GM18511 (cell line): ENCODE results near the gene MMP23B.
"Not testable (repeated sequence)": the region's sequence is repeated elsewhere in the genome, so short reads cannot be mapped to it uniquely, and the experiment has no call there.

Experiments used
- ATAC-seq: cut with Tn5 transposase; IDR thresholded peaks from one replicate; pipeline ENCODE4 v1.9.1; 2021; ENCODE audit warnings: mild to moderate bottlenecking, moderate library complexity; ENCODE audit not compliant: unreplicated experiment

Gene MMP23B

DNA sequence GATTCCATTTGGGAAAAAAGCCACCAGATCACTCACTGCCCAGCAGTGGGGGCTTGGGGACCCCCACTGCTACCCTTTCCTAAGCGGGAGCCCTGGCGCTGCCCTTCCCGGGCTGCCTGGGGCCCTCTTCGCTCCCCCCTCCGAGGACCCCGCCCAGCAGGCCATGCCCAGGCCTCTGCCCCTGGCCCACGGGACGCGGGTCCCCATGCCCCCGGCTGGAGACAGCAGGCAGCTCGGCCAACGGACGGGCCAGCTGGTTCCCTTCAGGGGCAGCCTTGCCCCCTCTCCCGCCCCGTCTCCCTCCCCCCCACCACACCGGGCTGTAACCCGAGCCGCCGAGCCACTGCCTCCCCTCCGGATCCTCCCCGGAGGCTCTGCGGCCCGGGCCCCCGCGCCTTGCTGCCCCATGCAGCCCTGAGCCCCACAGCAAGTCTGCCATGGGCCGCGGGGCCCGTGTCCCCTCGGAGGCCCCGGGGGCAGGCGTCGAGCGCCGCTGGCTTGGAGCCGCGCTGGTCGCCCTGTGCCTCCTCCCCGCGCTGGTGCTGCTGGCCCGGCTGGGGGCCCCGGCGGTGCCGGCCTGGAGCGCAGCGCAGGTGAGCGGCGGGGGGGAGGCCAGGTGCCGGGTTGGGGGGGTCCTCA lies at the start of gene MMP23B:
TSS of gene MMP23B (plus strand) at position 392 of the 639 bp plus-strand sequence. CDS start at position 438, 46 bp downstream.
- no peak for ATAC-seq

DNA sequence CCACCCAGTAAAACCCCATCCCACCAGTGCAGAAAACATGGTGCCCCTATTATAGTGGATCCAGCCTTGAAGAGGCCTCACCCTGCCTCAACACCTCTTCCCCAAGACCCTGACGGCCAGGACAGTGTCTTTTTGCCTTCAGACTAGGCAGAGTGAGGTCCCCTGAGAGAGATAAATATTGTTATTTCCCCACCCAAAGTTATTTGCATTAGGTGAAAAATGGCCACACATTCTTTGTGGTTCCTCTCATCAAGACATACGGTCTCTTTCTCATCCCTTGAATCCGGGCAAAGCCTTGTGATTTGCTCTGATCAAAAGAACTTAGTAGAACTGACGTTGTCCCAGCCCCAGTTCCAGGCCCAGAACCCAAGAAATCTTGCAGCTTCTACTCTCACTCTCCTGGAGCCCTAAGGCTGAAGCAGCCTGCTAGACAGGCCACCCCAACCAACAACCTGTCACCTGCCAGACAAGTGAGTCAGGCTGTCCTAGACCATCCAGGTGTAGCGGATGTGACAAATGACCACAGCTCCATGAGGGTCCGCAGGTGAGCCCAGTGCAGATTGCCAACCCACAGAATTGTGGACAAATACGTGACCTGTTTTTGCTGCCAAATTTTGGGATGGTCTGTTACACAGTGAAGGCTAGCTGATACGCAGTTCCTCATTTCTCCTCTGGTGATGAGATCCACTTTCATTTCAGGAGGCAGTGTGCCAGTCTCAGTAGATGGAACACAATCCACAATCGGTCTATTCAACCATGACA lies 49.2 kb upstream of the MMP23B start:
- no peak for ATAC-seq

- ATAC-seq: no peak
These were observed 48.5 kb upstream of the MMP23B start for GRCh38 chr1:1583347-1584010.

GRCh38 chr1:1591452-1591851 lies 40.5 kb upstream of the MMP23B start:
- no peak for ATAC-seq

DNA sequence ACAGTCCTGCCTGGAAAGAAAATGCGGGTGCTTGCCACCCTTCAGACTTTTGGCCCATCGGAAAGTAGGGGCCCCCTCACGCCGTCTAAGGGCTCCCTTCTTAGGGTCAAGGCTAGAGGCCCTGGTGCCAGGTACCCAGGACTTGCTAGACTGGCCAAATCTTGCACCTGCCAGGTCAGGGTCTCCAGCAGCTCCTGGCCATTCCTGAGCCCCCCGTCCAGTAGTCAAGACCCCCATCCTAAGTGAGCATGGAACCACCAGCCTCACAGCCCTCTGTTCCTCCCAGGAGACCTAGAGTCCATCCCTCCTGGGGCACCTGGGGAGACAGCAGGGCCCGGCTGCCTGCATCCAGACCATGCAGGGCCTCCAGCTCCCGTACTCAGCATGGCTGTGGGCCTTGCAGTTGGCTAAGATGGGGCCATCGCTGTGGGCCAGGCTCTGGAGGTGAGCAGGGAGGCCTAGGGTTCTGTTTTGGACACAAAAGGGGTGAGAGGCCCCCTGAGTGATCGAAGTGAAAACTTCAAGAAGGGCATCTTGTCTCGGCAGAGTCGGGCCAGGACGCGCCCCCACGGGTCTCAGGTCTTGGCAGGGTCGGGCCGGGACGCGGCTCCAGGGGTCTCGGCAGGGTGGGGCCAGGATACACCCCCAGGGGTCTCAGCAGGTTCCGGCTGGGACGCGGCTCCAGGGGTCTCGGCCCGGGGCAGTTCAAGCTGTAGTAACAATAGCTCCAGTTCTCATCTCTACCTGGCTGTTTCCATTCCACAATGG lies 38.0 kb upstream of the MMP23B start:
- ATAC-seq: no peak

DNA sequence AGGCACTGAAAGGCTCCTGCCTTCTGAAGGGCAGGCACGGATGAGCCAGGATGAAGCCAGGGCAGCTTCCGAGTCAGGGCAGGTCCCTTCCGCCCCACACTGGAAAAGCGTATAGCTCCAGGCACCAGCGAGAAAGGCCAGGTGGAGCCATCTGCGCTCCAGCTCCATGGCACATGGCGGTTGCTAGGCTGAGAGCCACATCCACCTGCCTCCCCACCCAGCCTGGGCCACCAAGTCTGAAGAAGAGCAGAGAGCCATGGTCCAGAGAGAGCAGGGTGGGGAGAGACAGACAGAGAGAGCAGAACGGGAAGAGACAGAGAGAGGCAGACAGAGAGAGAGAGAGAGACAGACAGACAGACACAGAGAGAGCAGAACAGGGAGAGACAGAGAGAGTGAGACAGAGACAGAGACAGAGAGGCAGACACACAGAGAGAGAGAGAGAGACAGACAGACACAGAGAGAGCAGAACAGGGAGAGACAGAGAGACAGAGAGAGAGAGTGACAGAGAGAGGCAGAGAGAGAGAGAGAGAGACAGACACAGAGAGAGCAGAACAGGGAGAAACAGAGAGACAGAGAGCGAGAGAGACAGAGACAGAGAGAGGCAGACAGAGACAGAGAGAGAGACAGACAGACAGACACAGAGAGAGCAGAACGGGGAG lies 37.2 kb upstream of the MMP23B start:
- ATAC-seq: no peak

DNA sequence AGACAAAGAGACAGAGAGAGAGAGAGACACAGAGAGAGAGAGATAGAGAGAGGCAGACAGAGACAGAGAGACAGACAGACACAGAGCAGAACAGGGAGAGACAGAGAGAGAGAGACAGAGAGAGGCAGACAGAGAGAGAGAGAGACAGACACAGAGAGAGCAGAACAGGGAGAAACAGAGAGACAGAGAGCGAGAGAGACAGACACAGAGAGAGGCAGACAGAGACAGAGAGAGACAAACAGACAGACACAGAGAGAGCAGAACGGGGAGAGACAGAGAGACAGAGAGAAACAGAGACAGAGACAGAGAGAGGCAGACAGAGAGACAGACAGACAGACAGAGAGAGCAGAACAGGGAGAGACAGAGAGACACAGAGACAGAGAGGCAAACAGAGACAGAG lies 36.6 kb upstream of the MMP23B start:
- not testable (repeated sequence) for ATAC-seq

- ATAC-seq: no peak
These were observed 35.3 kb upstream of the MMP23B start for GRCh38 chr1:1596493-1597274.

DNA sequence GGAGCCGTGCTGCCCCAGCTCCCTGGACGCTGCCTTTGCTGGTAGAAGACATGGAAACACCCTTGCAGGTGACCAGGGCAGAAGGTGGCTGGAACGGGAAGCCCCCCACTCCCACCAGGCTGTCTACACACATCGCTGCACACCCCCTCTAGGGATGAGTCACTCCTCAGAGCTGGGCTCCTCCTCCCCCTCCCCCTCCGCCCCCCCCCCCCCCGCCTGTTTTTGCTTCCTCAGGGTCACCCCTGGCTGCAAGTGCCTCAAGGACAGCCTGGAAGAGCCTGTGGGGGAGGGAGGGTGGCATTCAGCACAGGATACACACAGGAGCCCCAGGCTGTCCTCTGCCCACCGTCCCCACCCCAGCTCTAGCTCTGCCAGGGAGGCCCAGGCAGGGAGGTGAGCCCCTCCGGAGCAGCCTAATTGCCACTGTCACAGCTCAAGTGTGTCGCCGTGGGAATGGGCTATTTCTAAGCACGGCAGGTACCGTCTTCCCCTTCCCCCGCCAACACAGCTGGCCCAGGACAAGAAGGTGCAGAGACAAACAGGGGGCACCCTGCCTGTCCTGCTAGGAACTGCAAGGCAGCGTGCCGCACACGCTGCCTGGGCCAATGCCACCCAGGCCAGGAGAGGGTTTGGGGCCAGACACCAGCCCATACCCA lies 34.6 kb upstream of the MMP23B start:
- ATAC-seq: no peak

GRCh38 chr1:1598051-1598719 lies 33.8 kb upstream of the MMP23B start:
- no peak for ATAC-seq

- no peak for ATAC-seq
These were observed 33.3 kb upstream of the MMP23B start for GRCh38 chr1:1598720-1599029.

DNA sequence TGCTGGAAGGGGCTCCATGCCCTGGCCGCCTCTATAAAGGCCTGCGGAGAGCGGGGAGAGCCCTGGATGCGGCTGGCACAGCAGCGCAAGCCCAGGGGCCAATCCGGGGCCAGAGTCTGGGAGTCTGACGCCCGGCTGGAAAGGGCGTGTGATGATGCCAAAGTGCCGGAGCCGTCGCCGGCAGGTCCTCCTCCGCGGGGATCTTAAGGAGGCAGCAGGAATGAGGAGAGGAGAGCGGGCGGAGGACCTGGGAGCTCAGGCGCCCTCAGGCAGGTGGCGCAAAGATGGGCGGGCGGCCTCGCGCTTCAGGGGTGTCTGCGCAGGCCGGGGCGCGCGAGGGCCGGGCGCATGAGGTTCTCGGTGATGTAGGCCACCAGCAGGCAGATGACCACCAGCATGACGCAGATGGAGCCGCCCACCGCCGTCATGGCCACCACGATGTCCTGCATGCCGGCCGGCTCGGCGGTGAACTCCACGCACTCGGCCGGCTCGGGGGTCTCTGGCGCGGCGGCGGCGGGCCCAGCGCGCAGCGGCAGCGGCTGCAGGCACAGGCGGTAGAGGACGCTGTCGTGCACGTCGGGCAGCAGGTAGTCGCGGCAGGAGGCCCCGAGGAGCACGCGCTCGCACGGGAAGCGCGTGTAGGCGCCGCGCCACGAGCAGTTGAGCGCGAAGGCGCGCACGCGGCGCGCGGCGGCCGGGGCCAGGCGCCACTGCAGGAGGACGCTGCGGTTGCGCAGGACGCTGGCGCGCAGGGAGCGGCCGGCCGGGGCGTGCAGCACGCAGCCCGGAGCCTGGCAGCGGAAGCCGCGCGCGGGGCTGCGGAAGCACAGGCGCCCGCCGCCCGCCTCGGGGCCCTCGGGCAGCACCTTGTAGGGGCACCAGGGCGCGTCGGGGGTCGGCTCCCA lies 32.7 kb upstream of the MMP23B start:
- ATAC-seq: no peak

DNA sequence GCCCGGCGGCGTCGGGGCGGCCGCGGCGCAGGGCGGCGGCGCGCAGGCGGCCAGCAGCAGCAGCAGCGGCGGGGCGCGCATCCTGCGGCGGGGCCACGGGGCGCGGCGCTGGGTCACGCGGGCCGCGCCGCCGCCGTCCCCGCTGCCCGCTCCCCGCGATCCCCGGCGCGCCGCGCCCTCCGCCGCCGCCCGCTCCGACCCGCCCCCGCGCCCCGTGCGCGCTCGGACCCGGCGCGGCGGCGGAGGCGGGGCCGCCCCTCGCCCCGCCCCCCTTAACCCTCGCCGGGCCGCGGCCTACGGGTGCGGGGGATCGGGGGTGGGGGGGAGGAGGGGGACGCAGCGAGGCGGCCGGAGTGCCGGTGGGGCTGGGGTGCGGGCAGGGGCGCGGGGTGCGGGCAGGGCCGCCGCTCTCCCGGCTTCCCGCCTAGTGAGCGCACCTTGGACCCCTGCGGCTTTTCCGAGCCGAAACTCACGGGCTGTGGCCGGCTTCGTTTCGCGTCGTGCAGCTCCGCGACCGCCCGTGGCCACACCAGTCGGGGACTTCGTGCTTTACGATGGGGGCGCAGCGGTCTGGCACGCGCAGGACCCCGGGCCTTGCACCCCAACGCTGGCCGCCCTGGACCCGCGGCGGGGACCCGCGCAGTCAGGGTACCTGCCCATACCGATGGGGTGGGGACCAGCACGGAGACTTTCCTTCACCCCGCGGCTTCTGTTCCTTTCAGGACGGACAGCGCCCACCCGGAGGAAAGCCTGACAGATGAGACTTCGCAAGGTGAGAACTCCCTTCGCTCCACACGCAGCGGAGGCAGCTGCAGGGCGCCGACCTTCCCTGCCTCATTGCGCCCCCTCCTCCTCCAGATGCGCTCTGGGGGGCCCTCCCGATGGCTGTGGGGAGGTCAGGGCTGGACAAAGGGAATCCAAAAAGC lies 31.8 kb upstream of the MMP23B start, which contains the start of gene FNDC10:
TSS of gene FNDC10 (minus strand) at position 201 of the 926 bp plus-strand sequence. CDS start at position 81, 120 bp downstream.
- ATAC-seq: no peak

GRCh38 chr1:1600861-1601563 lies 31.0 kb upstream of the MMP23B start:
- ATAC-seq: no peak

DNA sequence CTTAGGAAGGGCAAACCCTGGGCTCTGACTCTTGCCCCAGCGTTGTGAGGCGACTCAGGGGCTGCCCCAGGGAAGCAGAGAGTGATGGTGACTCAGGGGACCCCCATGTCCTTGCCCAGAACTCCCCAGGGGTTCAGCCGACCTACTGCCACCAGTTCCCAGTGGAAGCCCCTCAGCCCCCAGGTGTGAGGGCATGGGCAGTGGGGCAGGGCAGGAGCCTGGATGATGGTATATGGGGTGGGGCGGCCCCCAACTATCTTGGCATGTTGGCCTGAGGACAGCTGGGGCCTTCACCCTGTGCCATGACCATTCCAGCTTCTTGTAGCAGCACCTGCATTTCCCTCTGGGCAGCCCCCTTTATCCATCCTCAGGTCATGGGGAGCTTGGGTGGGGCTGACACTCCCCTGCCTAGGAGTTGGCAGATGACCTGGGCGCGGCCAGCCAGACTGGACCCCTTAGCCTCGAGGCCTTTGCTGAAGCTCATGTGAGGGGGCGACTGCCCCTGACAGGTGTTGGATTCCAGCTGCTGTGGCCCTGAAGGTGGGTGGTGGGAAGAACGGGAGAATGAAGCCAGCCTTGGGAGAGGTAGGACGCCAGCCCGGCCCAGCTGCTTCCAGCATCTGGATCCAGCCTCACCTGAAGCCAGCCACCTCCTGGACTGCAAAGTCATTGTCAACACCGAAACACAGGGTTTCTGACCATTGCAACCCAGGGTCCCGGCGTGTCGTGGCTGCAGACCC lies 30.2 kb upstream of the MMP23B start:
- no peak for ATAC-seq
